Loucy (cell line): ENCODE data around the gene BTBD9.

Experiments
- H2AFZ ChIP-seq: fragments of 200-600 bp; sonication (generic); 2 replicates; pipeline ENCODE4 v1.6.0; 2016; ENCODE audit warnings: antibody characterized with exemption, mild to moderate bottlenecking, low read length, moderate library complexity
- H3F3A ChIP-seq: fragments of 200-600 bp; 2 replicates; pipeline ENCODE4 v1.6.0; 2016; ENCODE audit warnings: antibody characterized with exemption, low read depth, mild to moderate bottlenecking
- H3K27me3 ChIP-seq: fragments of 200-600 bp; sonication (generic); 2 replicates; pipeline ENCODE4 v1.6.1; 2014; ENCODE audit warnings: low read length, mild to moderate bottlenecking; ENCODE audit not compliant: insufficient read depth, poor library complexity, severe bottlenecking
- H3K36me3 ChIP-seq: fragments of 200-600 bp; sonication (generic); 2 replicates; pipeline ENCODE4 v1.6.1; 2016; ENCODE audit warnings: low read length; ENCODE audit not compliant: insufficient read depth
- H3K4me1 ChIP-seq: fragments of 200-600 bp; sonication (generic); 2 replicates; pipeline ENCODE4 v1.5.1; 2014; ENCODE audit warnings: low read length, mild to moderate bottlenecking; ENCODE audit not compliant: insufficient read depth, poor library complexity, severe bottlenecking
- H3K4me2 ChIP-seq: fragments of 200-600 bp; sonication (generic); 2 replicates; pipeline ENCODE4 v1.6.0; 2014; ENCODE audit warnings: antibody characterized with exemption, low read length, low read depth, mild to moderate bottlenecking; ENCODE audit not compliant: poor library complexity, severe bottlenecking
- H3K4me3 ChIP-seq: fragments of 200-600 bp; sonication (generic); 2 replicates; pipeline ENCODE4 v1.5.1; 2014; ENCODE audit warnings: low read length, mild to moderate bottlenecking, mixed read lengths; ENCODE audit not compliant: poor library complexity, severe bottlenecking
- H3K79me2 ChIP-seq: fragments of 200-600 bp; sonication (generic); 2 replicates; pipeline ENCODE4 v1.6.1; 2014; ENCODE audit warnings: low read length; ENCODE audit not compliant: insufficient read depth
- H3K9ac ChIP-seq: fragments of 200-600 bp; sonication (generic); 2 replicates; pipeline ENCODE4 v1.6.0; 2014; ENCODE audit warnings: mild to moderate bottlenecking, low read depth, low read length, moderate library complexity; ENCODE audit not compliant: poor library complexity, severe bottlenecking
- H3K9me2 ChIP-seq: fragments of 200-600 bp; sonication (generic); replicated peaks from 2 replicates; pipeline ENCODE4 v1.6.1; 2016; ENCODE audit warnings: low read depth, low read length, mixed read lengths
- H3K9me3 ChIP-seq: fragments of 200-600 bp; sonication (generic); 2 replicates; pipeline ENCODE4 v1.6.1; 2014; ENCODE audit warnings: mild to moderate bottlenecking, antibody characterized with exemption, low read length, low read depth; ENCODE audit not compliant: insufficient read depth
- H4K20me1 ChIP-seq: fragments of 200-600 bp; sonication (generic); 2 replicates; pipeline ENCODE4 v1.6.0; 2014; ENCODE audit warnings: antibody characterized with exemption, low read length, mild to moderate bottlenecking; ENCODE audit not compliant: insufficient read depth, poor library complexity, severe bottlenecking
- CTCF ChIP-seq: fragments of 200-600 bp; sonication (generic); conservative IDR thresholded peaks from 2 replicates; pipeline ENCODE4 v1.5.1; 2014; ENCODE audit warnings: mild to moderate bottlenecking, antibody characterized with exemption, low read length
- EZH2phosphoT487 ChIP-seq: fragments of 200-600 bp; IDR thresholded peaks from 2 replicates; pipeline ENCODE4 v1.6.1; 2018; ENCODE audit warnings: antibody characterized with exemption, mild to moderate bottlenecking, moderate library complexity, borderline replicate concordance

Gene BTBD9

GRCh38 chr6:38687043-38687353 lies 47.3 kb upstream of the BTBD9 start:
- no peaks in the 10 kb centered on the region for H3K9me2 ChIP-seq
- H3K4me2 ChIP-seq: no peak overlapping the region
- H2AFZ ChIP-seq: no peak overlapping the region
- no peak overlapping the region for H3K9ac ChIP-seq
- peaks cover 37% of the 10 kb centered on the region for H4K20me1 ChIP-seq
- TF ChIP-seq EZH2phosphoT487: no peak
- no peak for TF ChIP-seq CTCF
- H3K4me1 ChIP-seq: peaks cover 6% of the 10 kb centered on the region
- H3F3A ChIP-seq: no peaks in the 10 kb centered on the region
- H3K9me3 ChIP-seq: no peaks in the 10 kb centered on the region
- H3K79me2 ChIP-seq: peaks cover 40% of the 10 kb centered on the region
- H3K4me3 ChIP-seq: no peak overlapping the region
- H3K27me3 ChIP-seq: no peaks in the 10 kb centered on the region
- peaks cover 30% of the 10 kb centered on the region for H3K36me3 ChIP-seq

GRCh38 chr6:38686270-38687042 lies 46.7 kb upstream of the BTBD9 start:
- H3K36me3 ChIP-seq: peaks cover 35% of the 10 kb centered on the region
- TF ChIP-seq EZH2phosphoT487 (no peak), CTCF (no peak)
- no peaks in the 10 kb centered on the region for H3K9me3 ChIP-seq
- no peaks in the 10 kb centered on the region for H3K27me3 ChIP-seq
- H3K4me2 ChIP-seq: no peak overlapping the region
- no peak overlapping the region for H3K4me3 ChIP-seq
- peaks cover 6% of the 10 kb centered on the region for H3K4me1 ChIP-seq
- H2AFZ ChIP-seq: no peak overlapping the region
- no peaks in the 10 kb centered on the region for H3K9me2 ChIP-seq
- H3F3A ChIP-seq: no peaks in the 10 kb centered on the region
- no peak overlapping the region for H3K9ac ChIP-seq
- H3K79me2 ChIP-seq: peaks cover 35% of the 10 kb centered on the region
- peaks cover 37% of the 10 kb centered on the region for H4K20me1 ChIP-seq

- Histone ChIP-seq H3K4me3 (no peak overlapping the region), H2AFZ (no peak overlapping the region), H3K79me2 (peaks cover 30% of the 10 kb centered on the region), H3K4me1 (peaks cover 6% of the 10 kb centered on the region), H3F3A (no peaks in the 10 kb centered on the region), H3K9me2 (no peaks in the 10 kb centered on the region), H3K4me2 (no peak overlapping the region), H3K36me3 (peaks cover 40% of the 10 kb centered on the region), H4K20me1 (peaks cover 34% of the 10 kb centered on the region), H3K9me3 (no peaks in the 10 kb centered on the region), H3K27me3 (no peaks in the 10 kb centered on the region), H3K9ac (no peak overlapping the region)
- TF ChIP-seq EZH2phosphoT487: no peak
These were observed 45.2 kb upstream of the BTBD9 start for GRCh38 chr6:38684904-38685303.

- Histone ChIP-seq H3K4me2 (no peak overlapping the region), H3K4me3 (no peak overlapping the region), H3K79me2 (peaks cover 24% of the 10 kb centered on the region), H2AFZ (no peak overlapping the region), H3K9me2 (no peaks in the 10 kb centered on the region), H3K9me3 (no peaks in the 10 kb centered on the region), H3K27me3 (no peaks in the 10 kb centered on the region), H3F3A (no peaks in the 10 kb centered on the region), H3K4me1 (peaks cover 6% of the 10 kb centered on the region), H4K20me1 (peaks cover 31% of the 10 kb centered on the region), H3K36me3 (peaks cover 43% of the 10 kb centered on the region), H3K9ac (no peak overlapping the region)
- no peak for TF ChIP-seq EZH2phosphoT487
- no peak for TF ChIP-seq CTCF
These were observed 44.5 kb upstream of the BTBD9 start for GRCh38 chr6:38684237-38684636.
